Measurements from ENCODE around the gene HOXD10.

- TF ChIP-seq CTCF (IDR thresholded peaks at IDR 0.05; ENCODE audit: low read depth, low read length) (no peak), MAX (IDR thresholded peaks at IDR 0.05; ENCODE audit: low read depth, low read length) (no peak)
Observed at GRCh38 chr2:176158855-176159662, 42.5 kb downstream of the HOXD10 start.

Data from NB4 (cell line).